ENCODE results near the gene RHBDL1.

Gene RHBDL1

DNA sequence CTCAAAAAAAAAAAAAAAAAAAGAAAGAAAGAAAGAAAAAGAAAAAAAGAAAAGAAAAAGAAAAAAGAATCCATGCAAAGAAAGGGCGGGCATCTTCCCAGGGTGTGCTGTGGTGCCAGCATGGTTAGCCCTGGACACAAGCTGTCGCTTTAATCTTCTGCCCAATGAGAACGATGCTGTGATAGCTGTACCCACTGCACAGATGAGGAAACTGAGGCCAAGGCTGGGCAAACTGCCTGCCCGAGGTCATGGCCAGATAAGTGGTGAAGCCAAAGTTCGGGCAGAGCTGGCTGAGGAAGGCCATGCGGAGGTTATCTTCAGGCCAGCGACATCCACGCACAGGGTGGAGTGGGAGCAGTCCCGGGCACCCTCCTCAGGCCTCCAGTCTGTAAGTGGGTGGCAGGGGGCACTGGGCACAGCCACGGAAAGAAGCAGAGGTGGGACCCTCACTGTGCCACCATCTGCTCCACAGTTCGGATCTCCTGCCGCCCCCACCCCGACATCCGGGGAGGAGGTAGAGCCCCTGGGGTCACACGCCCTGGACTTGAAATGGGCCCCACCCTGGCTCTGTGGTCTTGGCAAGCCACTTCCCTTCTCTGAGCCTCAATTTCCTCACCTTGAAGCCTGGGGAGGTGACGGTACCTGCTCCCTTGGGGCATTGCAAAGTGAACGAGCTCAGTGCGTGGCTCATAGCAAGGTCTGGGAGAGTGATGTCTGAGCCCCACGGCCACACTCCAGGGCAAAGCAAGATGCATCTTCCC is 23.6 kb downstream of the RHBDL1 start:
- Histone ChIP-seq H3K9ac (ENCODE audit: low read depth, low read length) (no peak overlapping the region), H3K27me3 (ENCODE audit: insufficient read depth, low read length) (peaks cover 97% of the 10 kb centered on the region), H3K36me3 (ENCODE audit: insufficient read depth, low read depth, low read length) (no peaks in the 10 kb centered on the region), H3K27ac (ENCODE audit: low read length) (no peak overlapping the region), H3K4me1 (ENCODE audit: insufficient read depth, low read length) (no peaks in the 10 kb centered on the region), H3K4me3 (ENCODE audit: low read length) (no peak overlapping the region), H3K9me3 (ENCODE audit: insufficient read depth, low read depth, low read length) (no peaks in the 10 kb centered on the region)

DNA sequence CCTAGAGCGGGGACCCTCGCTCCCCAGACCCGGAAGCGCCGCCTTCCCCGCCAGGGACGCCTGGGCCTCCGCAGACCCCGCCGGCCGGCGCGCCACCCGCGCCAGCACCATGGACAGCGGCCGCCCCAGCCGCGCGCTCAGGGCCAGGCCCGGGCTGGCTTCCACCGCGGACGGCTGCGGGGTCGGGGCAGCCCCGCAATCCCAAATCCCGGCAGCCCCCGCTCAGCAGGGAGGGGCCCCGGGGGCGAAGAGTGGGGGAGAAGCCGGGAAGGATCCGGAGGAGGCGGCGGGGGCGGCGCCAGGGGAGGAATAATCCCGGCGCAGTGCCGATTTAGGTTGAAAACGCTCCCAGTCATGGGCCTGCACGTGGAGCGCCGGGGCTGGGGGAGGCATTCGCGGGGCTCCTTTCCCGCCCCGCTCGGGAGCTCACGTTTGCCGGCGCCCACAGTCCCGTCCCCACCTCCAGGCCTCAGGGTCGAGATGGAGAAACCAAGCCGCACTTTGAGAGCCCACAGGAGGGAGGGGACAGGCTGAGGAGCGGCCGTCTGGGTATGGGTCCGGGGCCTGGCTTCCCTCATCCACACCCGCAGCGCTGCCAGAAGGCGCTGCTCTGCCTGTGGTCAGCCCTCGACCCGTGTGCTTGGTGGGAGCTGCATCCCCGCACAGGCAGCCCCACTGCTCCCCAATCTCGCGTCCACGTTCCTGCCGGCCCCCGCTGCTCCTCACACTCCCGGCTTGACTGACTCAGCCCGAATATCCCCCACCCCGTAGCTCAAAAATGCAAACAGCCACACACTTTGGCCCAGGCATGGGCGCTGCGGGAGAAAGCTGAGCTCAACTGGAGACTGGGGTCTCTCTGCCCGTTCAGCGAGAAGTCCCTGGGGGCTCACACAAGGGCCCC is 25.5 kb downstream of the RHBDL1 start:
- H3K4me1 ChIP-seq (ENCODE audit: insufficient read depth, low read length): no peaks in the 10 kb centered on the region
- no peak overlapping the region; the same call in 1 of the 2 replicates for H3K4me3 ChIP-seq (ENCODE audit: low read length)
- no peaks in the 10 kb centered on the region for H3K9me3 ChIP-seq (ENCODE audit: insufficient read depth, low read depth, low read length)
- H3K27me3 ChIP-seq (ENCODE audit: insufficient read depth, low read length): peaks cover 91% of the 10 kb centered on the region
- H3K27ac ChIP-seq (ENCODE audit: low read length): no peak overlapping the region
- no peaks in the 10 kb centered on the region for H3K36me3 ChIP-seq (ENCODE audit: insufficient read depth, low read depth, low read length)
- H3K9ac ChIP-seq (ENCODE audit: low read depth, low read length): no peak overlapping the region

DNA sequence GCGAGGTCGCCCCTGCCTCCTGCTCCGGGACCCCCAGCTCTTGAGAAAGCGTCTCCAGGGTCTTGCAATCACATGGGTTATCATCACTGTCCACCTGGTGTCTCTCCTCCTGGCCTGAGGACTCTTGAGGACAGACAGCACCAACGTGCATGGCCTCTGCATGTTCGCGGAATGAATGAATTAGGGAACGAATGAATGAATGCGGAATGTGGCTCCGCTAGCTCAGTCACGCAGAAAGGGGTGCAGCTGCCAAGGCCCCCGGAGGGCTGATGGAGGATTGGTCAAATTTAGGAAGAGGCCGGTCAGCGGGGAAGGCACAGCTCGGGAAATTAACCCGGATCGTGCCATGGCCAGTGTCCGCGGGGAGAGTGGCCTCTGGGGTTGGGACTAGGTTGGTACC is 26.9 kb downstream of the RHBDL1 start:
- no peaks in the 10 kb centered on the region for H3K4me1 ChIP-seq (ENCODE audit: insufficient read depth, low read length)
- no peak overlapping the region for H3K4me3 ChIP-seq (ENCODE audit: low read length)
- H3K9ac ChIP-seq (ENCODE audit: low read depth, low read length): no peak overlapping the region
- peaks cover 93% of the 10 kb centered on the region for H3K27me3 ChIP-seq (ENCODE audit: insufficient read depth, low read length)
- H3K36me3 ChIP-seq (ENCODE audit: insufficient read depth, low read depth, low read length): no peaks in the 10 kb centered on the region
- H3K27ac ChIP-seq (ENCODE audit: low read length): no peak overlapping the region
- no peaks in the 10 kb centered on the region for H3K9me3 ChIP-seq (ENCODE audit: insufficient read depth, low read depth, low read length)

DNA sequence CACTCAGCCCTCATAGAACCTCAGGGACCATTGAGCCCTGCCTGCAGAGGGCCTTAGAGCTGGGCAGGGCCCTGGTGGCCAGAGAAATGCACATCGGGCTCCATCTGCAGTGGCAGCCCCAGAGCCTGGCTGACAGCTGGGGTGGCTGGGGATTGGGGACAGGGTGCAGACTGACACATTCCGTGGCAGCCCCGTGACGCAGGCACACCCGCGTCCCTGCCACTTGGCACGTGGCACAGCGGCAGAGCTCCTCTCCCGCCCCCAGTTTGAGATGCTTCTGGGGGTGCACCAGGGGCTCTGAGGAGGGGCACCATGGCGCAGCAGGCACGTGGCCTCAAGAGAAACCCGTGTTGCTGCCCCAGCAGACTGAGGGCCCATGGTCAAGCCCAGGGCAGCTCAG is 27.9 kb downstream of the RHBDL1 start:
- peaks cover 93% of the 10 kb centered on the region for H3K27me3 ChIP-seq (ENCODE audit: insufficient read depth, low read length)
- no peak overlapping the region for H3K4me3 ChIP-seq (ENCODE audit: low read length)
- no peaks in the 10 kb centered on the region for H3K9me3 ChIP-seq (ENCODE audit: insufficient read depth, low read depth, low read length)
- H3K36me3 ChIP-seq (ENCODE audit: insufficient read depth, low read depth, low read length): no peaks in the 10 kb centered on the region
- no peak overlapping the region for H3K27ac ChIP-seq (ENCODE audit: low read length)
- H3K4me1 ChIP-seq (ENCODE audit: insufficient read depth, low read length): no peaks in the 10 kb centered on the region
- no peak overlapping the region for H3K9ac ChIP-seq (ENCODE audit: low read depth, low read length)

DNA sequence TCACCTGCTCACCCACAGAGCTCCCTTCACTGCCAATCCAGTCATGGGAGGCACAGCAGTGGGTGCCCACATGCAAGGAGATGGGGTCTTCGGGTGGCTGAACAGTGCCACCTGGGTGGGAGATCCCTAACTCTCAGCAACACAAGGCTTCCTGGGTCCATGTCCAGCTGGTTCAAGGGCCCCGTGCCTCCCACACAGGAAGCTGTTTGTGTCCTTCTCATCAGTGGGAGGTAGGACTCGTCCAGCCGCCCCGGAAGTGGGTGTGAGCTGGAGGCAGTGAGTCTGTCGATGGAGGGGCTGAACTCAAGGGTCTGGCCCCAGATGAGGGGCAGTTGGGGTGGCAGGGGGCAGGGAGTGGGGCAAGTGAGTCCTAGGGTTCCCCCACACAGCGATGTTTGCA is 28.6 kb downstream of the RHBDL1 start:
- Histone ChIP-seq H3K4me3 (ENCODE audit: low read length) (no peak overlapping the region), H3K4me1 (ENCODE audit: insufficient read depth, low read length) (no peaks in the 10 kb centered on the region), H3K9ac (ENCODE audit: low read depth, low read length) (no peak overlapping the region), H3K27me3 (ENCODE audit: insufficient read depth, low read length) (peaks cover 93% of the 10 kb centered on the region), H3K9me3 (ENCODE audit: insufficient read depth, low read depth, low read length) (no peaks in the 10 kb centered on the region), H3K27ac (ENCODE audit: low read length) (no peak overlapping the region), H3K36me3 (ENCODE audit: insufficient read depth, low read depth, low read length) (no peaks in the 10 kb centered on the region)

DNA sequence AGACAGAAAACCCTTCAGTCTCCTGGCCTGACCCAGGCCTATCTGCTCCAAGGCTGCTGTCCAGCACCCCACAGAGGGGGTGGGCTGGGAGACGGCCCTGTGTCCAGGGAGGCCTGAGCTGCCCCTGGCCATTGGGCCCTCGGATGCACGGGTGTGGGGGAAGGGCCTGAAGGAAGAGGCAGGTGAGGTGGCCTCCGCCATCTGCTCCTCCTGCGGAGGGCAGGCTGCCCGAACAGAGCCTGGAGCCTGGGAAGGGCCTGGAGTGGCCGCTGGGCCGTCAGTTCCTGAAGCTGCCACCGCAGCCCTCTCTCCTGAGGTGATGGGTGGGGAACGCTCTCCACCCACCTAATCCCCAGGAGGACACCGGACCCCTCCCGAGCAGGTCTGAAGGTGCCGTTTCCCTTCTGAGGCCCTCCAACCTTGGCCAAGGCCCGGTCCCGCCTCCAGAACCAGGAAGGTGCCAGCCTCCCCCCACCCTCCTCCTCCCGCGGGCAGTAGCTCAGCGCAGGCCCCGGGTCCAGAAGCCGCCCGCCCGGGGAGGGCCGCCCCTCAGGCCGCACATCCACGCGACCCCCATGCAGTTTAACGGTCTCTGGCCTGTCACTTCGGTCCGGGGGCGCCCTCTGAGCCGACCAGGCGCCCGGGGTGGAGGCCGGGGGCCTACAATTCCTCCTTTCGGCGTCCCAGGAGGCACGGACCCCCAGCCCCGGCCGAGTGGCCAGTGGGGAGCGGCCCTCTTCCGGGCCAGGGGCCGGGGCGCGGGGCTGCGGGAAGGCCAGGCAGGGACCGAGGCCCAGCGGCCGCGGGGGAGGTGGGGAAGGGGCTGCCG is 29.3 kb downstream of the RHBDL1 start:
- no peaks in the 10 kb centered on the region for H3K4me1 ChIP-seq (ENCODE audit: insufficient read depth, low read length)
- peaks cover 93% of the 10 kb centered on the region for H3K27me3 ChIP-seq (ENCODE audit: insufficient read depth, low read length)
- no peaks in the 10 kb centered on the region for H3K9me3 ChIP-seq (ENCODE audit: insufficient read depth, low read depth, low read length)
- no peak overlapping the region for H3K9ac ChIP-seq (ENCODE audit: low read depth, low read length)
- no peaks in the 10 kb centered on the region for H3K36me3 ChIP-seq (ENCODE audit: insufficient read depth, low read depth, low read length)
- H3K27ac ChIP-seq (ENCODE audit: low read length): no peak overlapping the region
- H3K4me3 ChIP-seq (ENCODE audit: low read length): no peak overlapping the region

DNA sequence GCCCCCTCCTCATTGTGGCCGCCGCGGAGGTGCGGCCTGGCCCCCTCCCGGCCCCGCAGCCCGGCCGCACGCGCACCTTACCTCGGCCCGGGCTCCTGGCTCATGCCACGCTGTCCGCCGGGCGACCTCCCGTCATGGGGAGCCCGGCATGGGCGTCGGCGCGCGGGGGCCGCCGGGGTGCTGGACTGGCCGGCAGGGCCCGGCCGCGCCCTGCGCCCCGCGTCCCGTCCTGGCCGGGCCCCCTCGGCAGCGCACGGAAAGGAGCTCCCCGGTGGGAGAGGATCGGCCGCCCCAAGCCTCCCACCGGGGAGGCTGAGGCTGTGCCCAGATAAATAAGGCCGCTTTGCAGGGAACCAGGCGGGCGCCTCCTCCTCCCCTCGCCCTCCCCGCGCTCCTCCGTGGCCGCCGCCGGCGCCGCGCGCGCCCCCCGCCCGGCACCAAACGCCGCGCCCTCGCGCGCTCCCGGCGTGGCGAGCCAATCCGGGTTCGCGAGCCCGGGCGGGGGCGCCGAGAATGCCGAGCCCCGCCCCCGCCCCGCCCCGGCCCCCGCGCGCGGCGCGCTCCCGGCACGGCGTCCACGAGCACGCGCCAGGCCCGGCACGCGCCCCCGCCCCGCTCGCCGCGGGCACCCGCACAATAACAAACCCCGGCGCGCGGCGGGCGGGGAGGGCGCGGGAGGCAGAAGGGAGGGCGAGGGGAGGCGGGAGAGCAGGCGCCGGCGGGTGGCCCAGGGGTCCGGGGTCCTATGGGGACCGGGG is 30.1 kb downstream of the RHBDL1 start, which contains the start of gene FBXL16:
Gene FBXL16, minus strand, starts transcription at position 371 of the 758 bp plus-strand sequence. CDS start 8,396 bp downstream, outside the sequence.
- Histone ChIP-seq H3K4me3 (ENCODE audit: low read length) (peak within 1 kb of the TSS; percentile 54), H3K9ac (ENCODE audit: low read depth, low read length) (no peak within 1 kb of the TSS), H3K4me1 (ENCODE audit: insufficient read depth, low read length) (no peaks in the 10 kb centered on the region), H3K36me3 (ENCODE audit: insufficient read depth, low read depth, low read length) (no peaks in the 10 kb centered on the region), H3K27me3 (ENCODE audit: insufficient read depth, low read length) (peaks cover 93% of the 10 kb centered on the region), H3K9me3 (ENCODE audit: insufficient read depth, low read depth, low read length) (no peaks in the 10 kb centered on the region), H3K27ac (ENCODE audit: low read length) (no peak within 1 kb of the TSS)

DNA sequence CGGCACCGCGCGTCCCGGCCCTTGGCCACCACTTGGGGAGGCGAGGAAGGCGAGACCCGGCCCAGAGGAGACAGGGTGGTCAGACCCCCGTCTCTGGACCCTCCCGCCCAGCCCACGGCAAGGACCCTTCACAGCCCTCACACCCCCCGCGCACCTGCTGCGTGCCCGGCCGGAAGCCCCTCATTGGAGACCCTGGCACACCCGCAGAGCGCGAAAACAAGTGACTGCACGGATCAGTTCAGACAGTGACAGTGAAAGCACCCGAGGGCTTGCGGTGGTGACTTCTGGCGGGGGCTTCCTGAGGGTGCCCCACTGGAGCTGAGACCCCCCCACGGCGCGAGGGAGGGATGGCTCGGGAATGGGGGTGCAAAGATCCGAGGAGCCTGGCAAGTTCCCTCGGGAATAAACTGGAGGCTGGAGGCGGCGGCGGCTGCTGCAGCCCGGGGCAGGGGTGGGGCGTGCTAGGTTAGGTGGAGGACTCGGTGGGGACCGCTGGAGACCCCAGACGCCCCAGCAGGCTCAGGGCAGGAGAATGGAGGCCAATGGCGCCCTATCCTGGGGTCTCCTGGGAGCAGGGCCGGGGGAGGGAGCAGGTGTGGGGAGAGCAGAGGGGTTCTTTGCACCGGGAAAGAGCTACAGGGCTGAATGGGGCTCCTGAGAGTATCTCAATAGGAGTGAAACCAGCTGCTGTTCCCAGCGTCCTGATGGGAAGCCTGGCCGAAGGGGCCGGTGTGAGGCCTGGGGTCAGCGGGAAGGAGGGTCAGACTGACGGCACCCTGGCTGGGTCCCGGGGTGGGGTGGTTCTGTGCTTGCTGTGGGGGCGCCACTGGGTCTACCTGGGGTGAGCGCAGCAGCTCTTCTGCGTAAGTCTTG is 31.0 kb downstream of the RHBDL1 start:
- no peak overlapping the region for H3K9ac ChIP-seq (ENCODE audit: low read depth, low read length)
- no peaks in the 10 kb centered on the region for H3K4me1 ChIP-seq (ENCODE audit: insufficient read depth, low read length)
- peak overlapping the region; percentile 54 for H3K4me3 ChIP-seq (ENCODE audit: low read length)
- H3K27ac ChIP-seq (ENCODE audit: low read length): no peak overlapping the region
- peaks cover 87% of the 10 kb centered on the region for H3K27me3 ChIP-seq (ENCODE audit: insufficient read depth, low read length)
- H3K36me3 ChIP-seq (ENCODE audit: insufficient read depth, low read depth, low read length): no peaks in the 10 kb centered on the region
- H3K9me3 ChIP-seq (ENCODE audit: insufficient read depth, low read depth, low read length): no peaks in the 10 kb centered on the region

DNA sequence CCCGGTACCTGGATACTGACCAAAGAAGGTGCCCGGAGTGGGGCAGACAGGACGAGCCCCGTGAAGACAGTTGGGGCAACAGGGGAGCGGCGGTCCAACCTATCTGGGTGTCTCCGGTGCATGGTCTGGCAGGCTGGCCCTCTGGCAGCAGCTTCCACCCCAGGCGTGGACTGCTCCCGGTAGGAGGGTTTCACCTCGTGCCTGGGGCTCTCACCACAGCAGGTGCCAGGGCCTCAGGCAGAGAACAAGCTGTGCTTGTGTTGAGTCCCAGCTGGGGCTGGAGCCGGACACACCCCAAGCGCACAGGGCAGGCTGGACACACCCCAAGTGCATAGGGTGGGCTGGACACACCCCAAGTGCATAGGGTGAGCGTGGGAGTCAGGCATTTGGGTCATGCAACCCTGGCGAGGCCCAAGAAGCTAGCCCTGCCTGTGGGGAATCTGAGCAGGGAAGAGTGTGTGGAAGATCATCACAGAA is 31.6 kb downstream of the RHBDL1 start:
- no peak overlapping the region for H3K27ac ChIP-seq (ENCODE audit: low read length)
- H3K9ac ChIP-seq (ENCODE audit: low read depth, low read length): no peak overlapping the region
- no peak overlapping the region for H3K4me3 ChIP-seq (ENCODE audit: low read length)
- peaks cover 82% of the 10 kb centered on the region for H3K27me3 ChIP-seq (ENCODE audit: insufficient read depth, low read length)
- no peaks in the 10 kb centered on the region for H3K4me1 ChIP-seq (ENCODE audit: insufficient read depth, low read length)
- no peaks in the 10 kb centered on the region for H3K9me3 ChIP-seq (ENCODE audit: insufficient read depth, low read depth, low read length)
- H3K36me3 ChIP-seq (ENCODE audit: insufficient read depth, low read depth, low read length): no peaks in the 10 kb centered on the region

DNA sequence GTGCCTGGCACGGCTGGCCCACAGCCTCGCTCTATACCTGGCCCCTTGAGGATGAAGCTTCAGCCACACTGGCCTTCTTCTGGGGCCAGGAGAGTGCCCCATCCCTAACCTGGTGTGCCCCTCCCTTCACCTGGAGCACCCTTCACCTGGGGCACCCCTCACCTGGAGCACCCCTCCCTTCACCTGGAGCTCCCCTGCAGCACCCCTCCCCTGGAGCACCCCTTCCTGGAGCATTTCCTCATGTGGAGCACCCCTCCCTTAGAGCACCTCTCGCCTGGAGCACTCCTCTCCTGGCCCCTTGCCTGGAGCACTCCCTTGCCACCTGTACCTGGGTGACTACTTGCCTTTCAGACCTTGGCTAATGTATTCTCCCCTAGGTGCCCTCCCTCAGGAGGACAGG is 32.5 kb downstream of the RHBDL1 start:
- Histone ChIP-seq H3K27me3 (ENCODE audit: insufficient read depth, low read length) (peaks cover 74% of the 10 kb centered on the region), H3K4me3 (ENCODE audit: low read length) (no peak overlapping the region), H3K27ac (ENCODE audit: low read length) (no peak overlapping the region), H3K36me3 (ENCODE audit: insufficient read depth, low read depth, low read length) (no peaks in the 10 kb centered on the region), H3K4me1 (ENCODE audit: insufficient read depth, low read length) (no peaks in the 10 kb centered on the region), H3K9ac (ENCODE audit: low read depth, low read length) (no peak overlapping the region), H3K9me3 (ENCODE audit: insufficient read depth, low read depth, low read length) (no peaks in the 10 kb centered on the region)

All from iPS-20b (cell line).